ENCODE data around the gene ZNF285.
"Not testable (repeated sequence)": the region's sequence is repeated elsewhere in the genome, so short reads cannot be mapped to it uniquely, and the experiment has no call there.

ZNF285 gene

GRCh38 chr19:44401139-44402115, at the start of gene ZNF285:
ZNF285 (minus strand) TSS chr19:44401608; CDS start chr19:44397213, 4,395 bp downstream.
- peak; percentile 69 for DNase-seq

- DNase-seq, result peak; percentile 46
These were observed 46.7 kb upstream of the ZNF285 start, which contains the start of gene ZNF229 for GRCh38 chr19:44447916-44448674. ZNF229 (minus strand) TSS chr19:44448472; CDS start chr19:44442847, 5,625 bp downstream.

- DNase-seq, result no peak
These were observed 37.0 kb upstream of the ZNF285 start for GRCh38 chr19:44438441-44438840.

GRCh38 chr19:44435441-44435840, 34.0 kb upstream of the ZNF285 start:
- DNase-seq, result no peak

- no peak for DNase-seq
These were observed 29.5 kb upstream of the ZNF285 start for GRCh38 chr19:44430956-44431355.

GRCh38 chr19:44415553-44415952, 14.1 kb upstream of the ZNF285 start:
- not testable (repeated sequence) for DNase-seq

GRCh38 chr19:44389268-44389667, 12.1 kb downstream of the ZNF285 start:
- not testable (repeated sequence) for DNase-seq

- no peak for DNase-seq
These were observed 26.6 kb downstream of the ZNF285 start for GRCh38 chr19:44374789-44375188.

- DNase-seq, result no peak
These were observed 29.5 kb downstream of the ZNF285 start for GRCh38 chr19:44371815-44372480.

- DNase-seq, result no peak
These were observed 34.4 kb downstream of the ZNF285 start for GRCh38 chr19:44367024-44367423.

- DNase-seq, result peak; percentile 6
These were observed 44.9 kb downstream of the ZNF285 start, which contains the start of gene ZNF112 for GRCh38 chr19:44356383-44357111. ZNF112 (minus strand) TSS chr19:44356680; CDS start chr19:44340539, 16,141 bp downstream.

- DNase-seq, result no peak
These were observed 54.9 kb downstream of the ZNF285 start for GRCh38 chr19:44346556-44346955.

- DNase-seq, result no peak
These were observed 55.4 kb downstream of the ZNF285 start for GRCh38 chr19:44345959-44346358.

- no peak for DNase-seq
These were observed 57.2 kb downstream of the ZNF285 start for GRCh38 chr19:44344255-44344654.

GRCh38 chr19:44341794-44342193, 59.6 kb downstream of the ZNF285 start:
- DNase-seq, result no peak

- DNase-seq, result not testable (repeated sequence)
These were observed 66.8 kb downstream of the ZNF285 start for GRCh38 chr19:44334639-44335038.
